Measurements from ENCODE around the gene DENND1B. TPM values are rescaled to one million over a fixed set of nuclear protein-coding genes. Genes with fewer than 3 reads are reported as not detected.

DENND1B gene
- total and polyA plus RNA-seq, 2 donors (not counting 1 experiment from before 2014, with no cell fraction given): 5.5 to 8.4 TPM

GRCh38 chr1:197572169-197572568 is 203.1 kb downstream of the DENND1B start:
- Histone ChIP-seq H3K36me3 (ENCODE audit: control insufficient read depth, insufficient read depth, low read length) (no peaks in the 10 kb centered on the region), H3K9ac (ENCODE audit: insufficient read depth, low read length) (no peak overlapping the region), H3K27me3 (ENCODE audit: control insufficient read depth, insufficient read depth, low read length) (no peaks in the 10 kb centered on the region), H2AFZ (ENCODE audit: low read length) (no peak overlapping the region), H4K20me1 (ENCODE audit: control insufficient read depth, extremely low read depth, insufficient read depth, low read length) (no peaks in the 10 kb centered on the region), H3K27ac (ENCODE audit: insufficient read depth, low read length) (no peak overlapping the region), H3K4me2 (ENCODE audit: extremely low read depth, insufficient read depth, low read length) (no peak overlapping the region), H3K4me3 (replicated peaks in 1 of 4; ENCODE audit: control extremely low read depth in 1 of 4, insufficient read depth in 1 of 4, low read depth in 3 of 4, low read length in 4 of 4) (no peak overlapping the region), H3K4me1 (ENCODE audit: control insufficient read depth, extremely low read depth, insufficient read depth, low read length) (no peaks in the 10 kb centered on the region), H3K9me3 (ENCODE audit: control insufficient read depth, insufficient read depth, low read depth, low read length) (no peaks in the 10 kb centered on the region), H3K79me2 (ENCODE audit: control insufficient read depth, insufficient read depth, low read length) (no peaks in the 10 kb centered on the region)
- no peak for DNase-seq (ENCODE audit: low read depth in 2 of 2)
- TF ChIP-seq CTCF (conservative IDR thresholded peaks at IDR 0.05 in 1 of 2, IDR thresholded peaks at IDR 0.05 in 1 of 2; ENCODE audit: low read depth in 1 of 2, low read length in 2 of 2) (no peak), EZH2 (IDR thresholded peaks at IDR 0.05; ENCODE audit: low read length, missing control alignments) (no peak)

- Histone ChIP-seq H3K79me2 (ENCODE audit: control insufficient read depth, insufficient read depth, low read length) (no peaks in the 10 kb centered on the region), H2AFZ (ENCODE audit: low read length) (no peak overlapping the region), H3K27ac (ENCODE audit: insufficient read depth, low read length) (no peak overlapping the region), H3K4me3 (replicated peaks in 1 of 4; ENCODE audit: control extremely low read depth in 1 of 4, insufficient read depth in 1 of 4, low read depth in 3 of 4, low read length in 4 of 4) (no peak overlapping the region), H3K9me3 (ENCODE audit: control insufficient read depth, insufficient read depth, low read depth, low read length) (no peaks in the 10 kb centered on the region), H4K20me1 (ENCODE audit: control insufficient read depth, extremely low read depth, insufficient read depth, low read length) (no peaks in the 10 kb centered on the region), H3K9ac (ENCODE audit: insufficient read depth, low read length) (no peak overlapping the region), H3K36me3 (ENCODE audit: control insufficient read depth, insufficient read depth, low read length) (no peaks in the 10 kb centered on the region), H3K27me3 (ENCODE audit: control insufficient read depth, insufficient read depth, low read length) (no peaks in the 10 kb centered on the region), H3K4me2 (ENCODE audit: extremely low read depth, insufficient read depth, low read length) (no peak overlapping the region), H3K4me1 (ENCODE audit: control insufficient read depth, extremely low read depth, insufficient read depth, low read length) (no peaks in the 10 kb centered on the region)
- TF ChIP-seq CTCF (conservative IDR thresholded peaks at IDR 0.05 in 1 of 2, IDR thresholded peaks at IDR 0.05 in 1 of 2; ENCODE audit: low read depth in 1 of 2, low read length in 2 of 2) (no peak), EZH2 (IDR thresholded peaks at IDR 0.05; ENCODE audit: low read length, missing control alignments) (no peak)
- DNase-seq (ENCODE audit: low read depth in 2 of 2): no peak
These were observed 207.8 kb downstream of the DENND1B start for GRCh38 chr1:197567442-197567841.

- no peak for TF ChIP-seq EZH2 (IDR thresholded peaks at IDR 0.05; ENCODE audit: low read length, missing control alignments)
- TF ChIP-seq CTCF (conservative IDR thresholded peaks at IDR 0.05 in 1 of 2, IDR thresholded peaks at IDR 0.05 in 1 of 2; ENCODE audit: low read depth in 1 of 2, low read length in 2 of 2): no peak
- Histone ChIP-seq H3K36me3 (ENCODE audit: control insufficient read depth, insufficient read depth, low read length) (no peaks in the 10 kb centered on the region), H3K9me3 (ENCODE audit: control insufficient read depth, insufficient read depth, low read depth, low read length) (no peaks in the 10 kb centered on the region), H3K4me3 (replicated peaks in 1 of 4; ENCODE audit: control extremely low read depth in 1 of 4, insufficient read depth in 1 of 4, low read depth in 3 of 4, low read length in 4 of 4) (no peak overlapping the region), H3K79me2 (ENCODE audit: control insufficient read depth, insufficient read depth, low read length) (no peaks in the 10 kb centered on the region), H2AFZ (ENCODE audit: low read length) (no peak overlapping the region), H4K20me1 (ENCODE audit: control insufficient read depth, extremely low read depth, insufficient read depth, low read length) (no peaks in the 10 kb centered on the region), H3K4me1 (ENCODE audit: control insufficient read depth, extremely low read depth, insufficient read depth, low read length) (no peaks in the 10 kb centered on the region), H3K27ac (ENCODE audit: insufficient read depth, low read length) (no peak overlapping the region), H3K9ac (ENCODE audit: insufficient read depth, low read length) (no peak overlapping the region), H3K4me2 (ENCODE audit: extremely low read depth, insufficient read depth, low read length) (no peak overlapping the region), H3K27me3 (ENCODE audit: control insufficient read depth, insufficient read depth, low read length) (no peaks in the 10 kb centered on the region)
- no peak for DNase-seq (ENCODE audit: low read depth in 2 of 2)
These were observed 214.2 kb downstream of the DENND1B start for GRCh38 chr1:197561041-197561440.

All from fibroblast of lung (primary cell).